Fibroblast of skin of abdomen (primary cell): ENCODE data around the gene POLN.

ENCODE experiments used
- DNase-seq: peaks from one replicate; pipeline ENCODE4 v3.0.0-alpha.2; 2013

The POLN gene

DNA sequence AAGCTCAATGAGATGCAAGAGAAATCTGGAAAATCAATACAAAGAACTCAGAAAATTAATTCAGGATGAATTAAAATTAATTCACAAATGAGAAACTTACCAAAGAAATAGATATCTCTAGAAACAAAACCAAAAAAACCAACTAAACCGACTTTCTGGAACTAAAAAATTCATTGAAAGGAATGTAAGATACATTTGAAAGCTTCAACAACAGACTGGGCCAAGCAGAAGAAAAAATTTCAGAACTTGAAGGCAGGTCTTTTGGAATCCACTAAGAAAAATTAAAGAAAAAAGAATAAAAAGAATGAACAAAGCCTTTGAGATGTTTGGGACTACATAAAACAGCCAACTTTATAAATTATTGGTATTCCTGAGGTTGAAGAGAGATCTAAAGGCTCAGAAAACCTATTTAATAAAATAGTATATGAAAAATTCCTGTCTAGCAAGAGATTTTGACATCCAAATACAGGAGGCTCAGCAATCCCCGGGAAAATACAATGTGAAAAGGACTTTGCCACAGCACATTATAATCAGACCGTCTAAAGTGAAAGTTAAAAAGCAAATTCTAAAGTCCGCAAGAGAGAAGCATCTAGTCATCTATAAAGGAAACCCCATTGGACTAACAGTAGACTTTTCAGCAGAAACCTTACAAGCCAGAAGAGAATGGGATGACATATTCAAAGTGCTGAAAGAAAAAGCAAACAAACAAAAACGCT is 138.6 kb downstream of the POLN start:
- DNase-seq = no peak

- DNase-seq = no peak
Measured at GRCh38 chr4:2102045-2102883, 139.7 kb downstream of the POLN start.

- DNase-seq = no peak
Measured at GRCh38 chr4:2101346-2102044, 140.4 kb downstream of the POLN start.

DNA sequence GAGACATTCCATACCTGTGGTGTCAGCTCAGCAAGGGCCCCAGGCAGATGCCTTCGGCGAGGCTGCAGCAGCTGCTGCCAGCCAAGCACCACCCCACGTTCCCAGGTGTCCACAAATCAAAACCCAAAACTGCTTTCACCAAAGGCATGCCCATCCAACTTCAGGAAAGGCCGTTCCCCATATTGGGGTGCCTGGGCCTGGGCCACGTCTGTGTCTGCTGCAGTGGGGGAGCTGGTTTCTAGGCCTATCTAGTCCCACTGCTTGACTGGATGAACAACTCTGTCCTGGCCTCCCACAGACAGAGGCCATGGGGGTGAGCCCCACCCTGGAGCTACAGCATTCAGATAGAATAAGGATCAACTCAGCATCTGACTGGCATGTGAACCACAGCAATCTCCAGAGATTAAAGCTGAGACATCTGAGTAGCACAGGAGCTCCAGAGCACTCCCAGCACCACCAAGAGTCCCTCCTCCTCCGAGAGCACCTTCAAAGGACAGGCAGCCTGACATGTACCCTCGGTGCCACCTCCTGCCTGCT is 145.8 kb downstream of the POLN start:
- no peak for DNase-seq

DNA sequence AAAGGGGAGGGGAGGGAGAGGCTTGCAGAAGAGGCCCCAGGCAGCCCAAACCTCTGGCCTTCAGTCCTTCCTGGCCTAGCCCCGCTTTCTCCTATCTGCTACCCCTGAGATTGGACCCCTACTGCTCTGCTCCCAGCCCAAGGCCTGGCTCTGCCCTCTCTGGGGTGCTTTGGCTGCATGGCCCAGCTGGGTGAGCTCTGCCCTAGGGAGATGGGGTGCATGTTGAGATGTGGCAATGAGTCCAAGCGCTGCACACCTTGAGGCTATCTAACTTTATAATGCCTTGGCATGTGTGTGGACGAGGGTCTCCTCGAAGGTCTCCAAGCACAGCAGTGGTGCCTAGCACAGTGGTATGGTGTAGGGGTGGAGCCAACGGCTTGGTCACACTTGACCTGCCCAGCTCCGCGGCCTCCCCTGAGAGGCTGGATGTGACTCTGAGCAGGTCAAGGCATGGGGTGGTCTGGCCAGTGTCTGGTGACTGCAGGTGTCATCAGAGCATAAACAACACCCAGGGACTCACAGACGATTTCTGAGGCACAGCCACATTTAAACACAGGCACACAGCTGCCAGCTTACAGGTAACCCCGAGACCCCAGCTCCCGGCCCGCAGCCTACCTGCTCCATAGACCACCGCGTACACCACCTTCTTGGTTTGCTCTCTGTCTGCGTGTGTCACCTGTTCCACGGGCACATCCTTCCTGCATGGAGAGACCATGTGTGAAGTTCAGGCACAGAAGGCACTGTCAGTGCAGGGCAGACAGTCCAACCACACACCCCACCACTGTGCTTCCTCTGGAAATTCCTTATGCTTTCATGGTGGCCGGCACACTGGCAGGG is 146.5 kb downstream of the POLN start:
- DNase-seq = no peak

- DNase-seq = no peak
Measured at GRCh38 chr4:2094545-2094944, 147.4 kb downstream of the POLN start.

DNA sequence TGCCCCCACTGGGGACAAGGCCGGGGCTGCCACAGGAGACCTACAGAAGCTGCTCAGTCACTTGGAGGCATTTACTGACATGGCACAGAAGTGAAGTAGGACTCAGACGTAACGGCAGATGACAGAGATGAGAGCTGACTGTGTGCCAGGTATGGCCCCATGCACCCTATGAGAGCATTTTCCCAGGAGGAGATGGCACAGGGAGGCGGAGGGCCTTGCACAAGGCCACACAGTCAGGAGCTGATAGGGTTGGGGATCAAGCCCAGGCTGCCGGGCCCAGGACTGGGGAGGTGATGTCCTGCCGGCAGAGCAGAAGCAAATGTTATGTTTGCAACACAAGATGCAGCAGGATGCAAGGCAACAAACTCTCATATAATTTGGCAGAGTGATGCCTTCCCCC is 148.7 kb downstream of the POLN start:
- no peak for DNase-seq

- no peak for DNase-seq
Measured at GRCh38 chr4:2092669-2093053, 149.3 kb downstream of the POLN start.

GRCh38 chr4:2091990-2092668 is 149.8 kb downstream of the POLN start:
- DNase-seq = no peak

GRCh38 chr4:2090642-2091041 is 151.3 kb downstream of the POLN start:
- DNase-seq = no peak

- no peak for DNase-seq
Measured at GRCh38 chr4:2089222-2089621, 152.7 kb downstream of the POLN start.

GRCh38 chr4:2087170-2087569 is 154.8 kb downstream of the POLN start:
- DNase-seq = no peak

- DNase-seq = no peak
Measured at GRCh38 chr4:2085496-2085901, 156.4 kb downstream of the POLN start.

- DNase-seq = no peak
Measured at GRCh38 chr4:2084316-2084715, 157.6 kb downstream of the POLN start.

DNA sequence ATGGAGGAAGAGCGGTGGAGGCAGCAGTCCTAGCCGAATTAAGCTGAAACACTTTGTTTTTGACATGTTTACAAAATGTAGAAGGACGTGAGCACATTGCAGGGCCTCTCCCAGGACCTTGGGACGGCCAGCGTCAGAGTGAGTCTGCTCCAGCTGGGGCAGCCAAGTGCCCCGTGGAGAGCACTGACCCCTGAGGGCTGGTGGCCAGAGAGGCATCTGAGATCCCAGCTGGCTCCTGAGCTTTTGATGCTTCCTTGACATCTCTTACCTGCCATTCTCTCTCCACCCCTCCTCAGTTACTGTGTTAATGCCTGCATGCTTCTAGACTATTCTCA is 158.1 kb downstream of the POLN start:
- DNase-seq = no peak

DNA sequence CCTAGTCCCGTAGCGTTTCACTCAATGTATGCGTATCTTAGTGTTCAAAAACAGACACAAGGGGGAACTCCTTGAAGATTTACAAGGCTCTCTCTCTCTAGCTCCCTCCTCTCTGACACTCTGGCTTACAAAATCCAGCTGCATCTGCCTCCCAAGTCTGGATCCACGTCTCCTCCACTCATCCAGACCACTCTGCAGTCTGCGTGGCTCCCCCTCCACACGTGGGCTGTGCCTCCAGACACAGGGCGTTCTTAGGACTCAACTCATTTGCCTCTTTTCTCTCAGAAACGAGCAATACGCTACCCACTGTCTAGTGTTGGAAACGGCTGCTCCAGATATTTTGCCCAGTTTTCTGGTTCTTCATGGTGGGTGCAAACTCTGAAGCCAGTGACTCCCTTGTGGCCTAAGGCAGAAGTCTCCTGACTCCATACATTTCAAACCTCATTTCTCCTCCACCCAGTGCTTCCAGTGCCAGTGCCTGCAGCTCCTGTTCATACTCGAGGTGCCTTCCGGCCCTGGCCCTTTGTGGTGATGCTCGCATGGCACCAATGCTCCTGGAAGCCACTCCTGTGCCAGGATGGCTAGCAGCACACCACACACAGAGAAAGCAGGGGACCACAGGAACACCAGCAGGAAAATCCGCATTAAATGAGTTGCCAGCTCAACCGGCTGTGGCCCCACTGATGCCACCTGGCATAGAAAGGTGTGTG is 158.7 kb downstream of the POLN start:
- DNase-seq = no peak

GRCh38 chr4:2082627-2083026 is 159.3 kb downstream of the POLN start:
- DNase-seq = no peak

- DNase-seq = no peak
Measured at GRCh38 chr4:2082118-2082517, 159.8 kb downstream of the POLN start.

- DNase-seq = no peak
Measured at GRCh38 chr4:2081540-2081939, 160.4 kb downstream of the POLN start.

GRCh38 chr4:2080429-2081300 is 161.3 kb downstream of the POLN start:
- no peak for DNase-seq
